HEK293 (cell line): ENCODE measurements around the gene SLC36A3.

Source experiments
- CTCF ChIA-PET: fragments of 350-600 bp; formaldehyde crosslinking; extraction: SDS; loops from one replicate; lab custom pipeline; 2021; ENCODE audit warnings: antibody characterized with exemption; lab: Yijun Ruan, JAX
- POLR2A ChIA-PET: fragments of 300-600 bp; formaldehyde crosslinking; extraction: SDS; loops from one replicate; lab custom pipeline; 2020; ENCODE audit warnings: antibody characterized with exemption, inconsistent platforms; lab: Yijun Ruan, JAX
- H3K27ac ChIP-seq: fragments of 200-500 bp; sonication (Bioruptor generic); 2 replicates; pipeline ENCODE4 v1.5.1; 2014; ENCODE audit warnings: low read depth, low read length, control low read depth, inconsistent platforms; ENCODE audit errors: extremely low read depth
- H3K36me3 ChIP-seq, 2 experiments: fragments of 200-500 bp in 1 of 2; sonication (Bioruptor generic) in 1 of 2; 1 replicate in 1 of 2; 2 replicates in 1 of 2; pipeline ENCODE4 v1.5.1; 2014 to 2017; ENCODE audit warnings: inconsistent platforms in 2 of 2, low read length in 2 of 2; ENCODE audit not compliant: control insufficient read depth in 2 of 2, insufficient read depth in 1 of 2
- H3K4me1 ChIP-seq: fragments of 200-500 bp; sonication (Bioruptor generic); 2 replicates; pipeline ENCODE4 v1.5.1; 2014; ENCODE audit warnings: mild to moderate bottlenecking, low read length, inconsistent platforms; ENCODE audit not compliant: control insufficient read depth, insufficient read depth
- H3K4me3 ChIP-seq: 2 replicates; pipeline ENCODE4 v1.5.1; 2011; ENCODE audit warnings: low read depth, mild to moderate bottlenecking, control low read depth, low read length, moderate library complexity
- H3K9me3 ChIP-seq: fragments of 200-500 bp; sonication (Bioruptor generic); 2 replicates; pipeline ENCODE4 v1.5.1; 2014; ENCODE audit warnings: low read depth, low read length, inconsistent platforms; ENCODE audit not compliant: control insufficient read depth, insufficient read depth
- GLIS1 ChIP-seq: fragments of 450-650 bp; formaldehyde crosslinking; IDR thresholded peaks from 2 replicates; pipeline ENCODE4 v1.5.1; 2016; ENCODE audit warnings: missing biosample characterization, missing genetic modification characterization
- OSR2 ChIP-seq: fragments of 450-650 bp; formaldehyde crosslinking; IDR thresholded peaks from 2 replicates; pipeline ENCODE4 v1.5.1; 2016; ENCODE audit warnings: missing biosample characterization, missing genetic modification characterization
- PRDM1 ChIP-seq: fragments of 450-650 bp; formaldehyde crosslinking; IDR thresholded peaks from 2 replicates; pipeline ENCODE4; 2016; ENCODE audit warnings: missing biosample characterization, missing genetic modification characterization
- SCRT2 ChIP-seq: fragments of 450-650 bp; formaldehyde crosslinking; IDR thresholded peaks from 2 replicates; pipeline ENCODE4 v1.5.1; 2016; ENCODE audit warnings: missing biosample characterization, missing genetic modification characterization
- ZBTB17 ChIP-seq: fragments of 450-650 bp; formaldehyde crosslinking; IDR thresholded peaks from 2 replicates; pipeline ENCODE4 v1.5.1; 2016; ENCODE audit warnings: missing biosample characterization, missing genetic modification characterization
- ZBTB21 ChIP-seq: fragments of 450-650 bp; formaldehyde crosslinking; IDR thresholded peaks from 2 replicates; pipeline ENCODE4 v1.5.1; 2017; ENCODE audit warnings: missing biosample characterization, missing genetic modification characterization
- ZBTB8A ChIP-seq: fragments of 450-650 bp; formaldehyde crosslinking; IDR thresholded peaks from 2 replicates; pipeline ENCODE4 v1.5.1; 2016; ENCODE audit warnings: missing biosample characterization, missing genetic modification characterization
- ZIC2 ChIP-seq: fragments of 450-650 bp; formaldehyde crosslinking; IDR thresholded peaks from 2 replicates; pipeline ENCODE4 v1.5.1; 2016; ENCODE audit warnings: missing biosample characterization, missing genetic modification characterization
- ZNF121 ChIP-seq: fragments of 450-650 bp; formaldehyde crosslinking; IDR thresholded peaks from 2 replicates; pipeline ENCODE4 v1.5.1; 2016; ENCODE audit warnings: missing biosample characterization, missing genetic modification characterization
- ZNF155 ChIP-seq: fragments of 450-650 bp; formaldehyde crosslinking; IDR thresholded peaks from 2 replicates; pipeline ENCODE4 v1.5.1; 2016; ENCODE audit warnings: missing biosample characterization, missing genetic modification characterization
- ZNF248 ChIP-seq: fragments of 450-650 bp; formaldehyde crosslinking; IDR thresholded peaks from 2 replicates; pipeline ENCODE4 v1.5.1; 2017; ENCODE audit warnings: missing biosample characterization, missing genetic modification characterization
- ZNF26 ChIP-seq: fragments of 450-650 bp; formaldehyde crosslinking; IDR thresholded peaks from 2 replicates; pipeline ENCODE4 v1.5.1; 2016; ENCODE audit warnings: missing biosample characterization, missing genetic modification characterization
- ZNF354C ChIP-seq: fragments of 450-650 bp; formaldehyde crosslinking; IDR thresholded peaks from 2 replicates; pipeline ENCODE4 v1.5.1; 2016; ENCODE audit warnings: missing biosample characterization, missing genetic modification characterization, low read depth, borderline replicate concordance
- ZNF416 ChIP-seq: fragments of 450-650 bp; formaldehyde crosslinking; IDR thresholded peaks from 2 replicates; pipeline ENCODE4 v1.5.1; 2016; ENCODE audit warnings: missing biosample characterization, missing genetic modification characterization
- ZNF561 ChIP-seq: fragments of 450-650 bp; IDR thresholded peaks from 2 replicates; pipeline ENCODE4 v1.5.1; 2018; ENCODE audit warnings: missing biosample characterization, missing genetic modification characterization, borderline replicate concordance
- ZNF629 ChIP-seq: fragments of 450-650 bp; formaldehyde crosslinking; IDR thresholded peaks from 2 replicates; pipeline ENCODE4 v1.5.1; 2017; ENCODE audit warnings: missing biosample characterization, missing genetic modification characterization
- ZNF654 ChIP-seq: fragments of 450-650 bp; formaldehyde crosslinking; IDR thresholded peaks from 2 replicates; pipeline ENCODE4 v1.5.1; 2016; ENCODE audit warnings: low read depth, missing biosample characterization, missing genetic modification characterization
- ZNF660 ChIP-seq: fragments of 450-650 bp; IDR thresholded peaks from 2 replicates; pipeline ENCODE4 v1.5.1; 2018; ENCODE audit warnings: missing biosample characterization, mild to moderate bottlenecking, missing genetic modification characterization
- TF ChIP-seq, protein P1 (sequence below): fragments of 450-650 bp; formaldehyde crosslinking; IDR thresholded peaks from 2 replicates; pipeline ENCODE4 v1.5.1; 2017; ENCODE audit warnings: missing biosample characterization, missing genetic modification characterization
- TF ChIP-seq, protein P2 (sequence below): fragments of 450-650 bp; formaldehyde crosslinking; conservative IDR thresholded peaks from 2 replicates; pipeline ENCODE4 v1.5.1; 2016; ENCODE audit warnings: low read depth, missing biosample characterization, missing genetic modification characterization
- TF ChIP-seq, protein P3 (sequence below): fragments of 450-650 bp; formaldehyde crosslinking; IDR thresholded peaks from 2 replicates; pipeline ENCODE4 v1.5.1; 2017; ENCODE audit warnings: missing biosample characterization, missing genetic modification characterization

SLC36A3 gene

GRCh38 chr5:151288180-151288579 is 15.4 kb downstream of the SLC36A3 start:
- Histone ChIP-seq H3K9me3 (no peaks in the 10 kb centered on the region), H3K27ac (no peak overlapping the region), H3K4me1 (0 out of 2 replicates have a peak, but pooled peaks cover 2% of the 10 kb centered on the region), H3K4me3 (no peak overlapping the region), H3K36me3 (no peaks in the 10 kb centered on the region)
- ChIA-PET POLR2A (interaction anchor here (1.7 kb wide), 1 partner anchor 35 kb away, joined by 6 read pairs; the partner anchor contains the start of gene GM2A), CTCF (interaction anchor here (0.7 to 2.3 kb wide), 6 partner anchors 10 to 364 kb away, joined by 3 to 11 read pairs (median 5); no protein-coding TSS in a partner anchor)
- TF ChIP-seq PRDM1 (tag by site-specific recombination) (peak; percentile 68), ZBTB17 (tag by site-specific recombination) (peak; percentile 58), OSR2 (0 out of 2 replicates have a peak, but pooled peaks have one; percentile 23), GLIS1 (peak; percentile 82), ZIC2 (tag by site-specific recombination) (peak; percentile 50; the same call in 1 of the 2 replicates), ZBTB21 (tag by site-specific recombination) (no peak), ZNF654 (tag by site-specific recombination) (peak; percentile 7; the same call in 1 of the 2 replicates), SCRT2 (tag by site-specific recombination) (peak; percentile 68), ZNF248 (tag by site-specific recombination) (no peak), ZBTB8A (tag by site-specific recombination) (peak; percentile 59), ZNF629 (tag by site-specific recombination) (no peak), ZNF26 (tag by site-specific recombination) (no peak), ZNF660 (tag by site-specific recombination) (0 out of 2 replicates have a peak, but pooled peaks have one; percentile 44)
- TF ChIP-seq, protein P1, sequence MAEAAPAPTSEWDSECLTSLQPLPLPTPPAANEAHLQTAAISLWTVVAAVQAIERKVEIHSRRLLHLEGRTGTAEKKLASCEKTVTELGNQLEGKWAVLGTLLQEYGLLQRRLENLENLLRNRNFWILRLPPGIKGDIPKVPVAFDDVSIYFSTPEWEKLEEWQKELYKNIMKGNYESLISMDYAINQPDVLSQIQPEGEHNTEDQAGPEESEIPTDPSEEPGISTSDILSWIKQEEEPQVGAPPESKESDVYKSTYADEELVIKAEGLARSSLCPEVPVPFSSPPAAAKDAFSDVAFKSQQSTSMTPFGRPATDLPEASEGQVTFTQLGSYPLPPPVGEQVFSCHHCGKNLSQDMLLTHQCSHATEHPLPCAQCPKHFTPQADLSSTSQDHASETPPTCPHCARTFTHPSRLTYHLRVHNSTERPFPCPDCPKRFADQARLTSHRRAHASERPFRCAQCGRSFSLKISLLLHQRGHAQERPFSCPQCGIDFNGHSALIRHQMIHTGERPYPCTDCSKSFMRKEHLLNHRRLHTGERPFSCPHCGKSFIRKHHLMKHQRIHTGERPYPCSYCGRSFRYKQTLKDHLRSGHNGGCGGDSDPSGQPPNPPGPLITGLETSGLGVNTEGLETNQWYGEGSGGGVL (tag by site-specific recombination), result peak; percentile 72
- TF ChIP-seq, protein P2, sequence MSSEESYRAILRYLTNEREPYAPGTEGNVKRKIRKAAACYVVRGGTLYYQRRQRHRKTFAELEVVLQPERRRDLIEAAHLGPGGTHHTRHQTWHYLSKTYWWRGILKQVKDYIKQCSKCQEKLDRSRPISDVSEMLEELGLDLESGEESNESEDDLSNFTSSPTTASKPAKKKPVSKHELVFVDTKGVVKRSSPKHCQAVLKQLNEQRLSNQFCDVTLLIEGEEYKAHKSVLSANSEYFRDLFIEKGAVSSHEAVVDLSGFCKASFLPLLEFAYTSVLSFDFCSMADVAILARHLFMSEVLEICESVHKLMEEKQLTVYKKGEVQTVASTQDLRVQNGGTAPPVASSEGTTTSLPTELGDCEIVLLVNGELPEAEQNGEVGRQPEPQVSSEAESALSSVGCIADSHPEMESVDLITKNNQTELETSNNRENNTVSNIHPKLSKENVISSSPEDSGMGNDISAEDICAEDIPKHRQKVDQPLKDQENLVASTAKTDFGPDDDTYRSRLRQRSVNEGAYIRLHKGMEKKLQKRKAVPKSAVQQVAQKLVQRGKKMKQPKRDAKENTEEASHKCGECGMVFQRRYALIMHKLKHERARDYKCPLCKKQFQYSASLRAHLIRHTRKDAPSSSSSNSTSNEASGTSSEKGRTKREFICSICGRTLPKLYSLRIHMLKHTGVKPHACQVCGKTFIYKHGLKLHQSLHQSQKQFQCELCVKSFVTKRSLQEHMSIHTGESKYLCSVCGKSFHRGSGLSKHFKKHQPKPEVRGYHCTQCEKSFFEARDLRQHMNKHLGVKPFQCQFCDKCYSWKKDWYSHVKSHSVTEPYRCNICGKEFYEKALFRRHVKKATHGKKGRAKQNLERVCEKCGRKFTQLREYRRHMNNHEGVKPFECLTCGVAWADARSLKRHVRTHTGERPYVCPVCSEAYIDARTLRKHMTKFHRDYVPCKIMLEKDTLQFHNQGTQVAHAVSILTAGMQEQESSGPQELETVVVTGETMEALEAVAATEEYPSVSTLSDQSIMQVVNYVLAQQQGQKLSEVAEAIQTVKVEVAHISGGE, result no peak

GRCh38 chr5:151286246-151286645 is 17.3 kb downstream of the SLC36A3 start:
- Histone ChIP-seq H3K9me3 (no peaks in the 10 kb centered on the region), H3K4me1 (0 out of 2 replicates have a peak, but pooled peaks cover 2% of the 10 kb centered on the region), H3K36me3 (no peaks in the 10 kb centered on the region), H3K27ac (no peak overlapping the region), H3K4me3 (no peak overlapping the region)
- POLR2A ChIA-PET, result no interaction called here
- TF ChIP-seq ZNF416 (tag by site-specific recombination), result no peak
- TF ChIP-seq, protein P3, sequence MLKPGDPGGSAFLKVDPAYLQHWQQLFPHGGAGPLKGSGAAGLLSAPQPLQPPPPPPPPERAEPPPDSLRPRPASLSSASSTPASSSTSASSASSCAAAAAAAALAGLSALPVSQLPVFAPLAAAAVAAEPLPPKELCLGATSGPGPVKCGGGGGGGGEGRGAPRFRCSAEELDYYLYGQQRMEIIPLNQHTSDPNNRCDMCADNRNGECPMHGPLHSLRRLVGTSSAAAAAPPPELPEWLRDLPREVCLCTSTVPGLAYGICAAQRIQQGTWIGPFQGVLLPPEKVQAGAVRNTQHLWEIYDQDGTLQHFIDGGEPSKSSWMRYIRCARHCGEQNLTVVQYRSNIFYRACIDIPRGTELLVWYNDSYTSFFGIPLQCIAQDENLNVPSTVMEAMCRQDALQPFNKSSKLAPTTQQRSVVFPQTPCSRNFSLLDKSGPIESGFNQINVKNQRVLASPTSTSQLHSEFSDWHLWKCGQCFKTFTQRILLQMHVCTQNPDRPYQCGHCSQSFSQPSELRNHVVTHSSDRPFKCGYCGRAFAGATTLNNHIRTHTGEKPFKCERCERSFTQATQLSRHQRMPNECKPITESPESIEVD, result no peak
- no peak for TF ChIP-seq ZNF561 (tag by site-specific recombination)
- no peak for TF ChIP-seq ZNF121
- TF ChIP-seq ZNF155, result no peak
- no peak for TF ChIP-seq ZNF354C (tag by site-specific recombination)
- CTCF ChIA-PET, result interaction anchor here (0.6 to 1.7 kb wide), 5 partner anchors 12 to 660 kb away, joined by 4 to 7 read pairs (median 4); no protein-coding TSS in a partner anchor
